GM19193 (cell line): Measurements from ENCODE around the gene SLC7A6.

Source experiments
- POLR2A ChIP-seq: IDR thresholded peaks from 4 replicates; pipeline ENCODE4 v1.6.1; 2011; ENCODE audit not compliant: insufficient read depth, insufficient read length; ENCODE audit errors: extremely low read depth

Gene SLC7A6

GRCh38 chr16:68264128-68265077, at the start of gene SLC7A6:
SLC7A6 (plus strand) TSS chr16:68264526; CDS start chr16:68274727, 10,201 bp downstream.
- peak; percentile 61 for TF ChIP-seq POLR2A

GRCh38 chr16:68214726-68215125, 49.6 kb upstream of the SLC7A6 start:
- TF ChIP-seq POLR2A: no peak

- TF ChIP-seq POLR2A: no peak
Observed at GRCh38 chr16:68215302-68215701, 49.0 kb upstream of the SLC7A6 start.

GRCh38 chr16:68216240-68216639, 48.1 kb upstream of the SLC7A6 start:
- TF ChIP-seq POLR2A: no peak

- TF ChIP-seq POLR2A: no peak
Observed at GRCh38 chr16:68217506-68217905, 46.8 kb upstream of the SLC7A6 start.

GRCh38 chr16:68219725-68220351, 44.5 kb upstream of the SLC7A6 start:
- no peak for TF ChIP-seq POLR2A

GRCh38 chr16:68223072-68223471, 41.3 kb upstream of the SLC7A6 start:
- TF ChIP-seq POLR2A: no peak

- no peak for TF ChIP-seq POLR2A
Observed at GRCh38 chr16:68226116-68226515, 38.2 kb upstream of the SLC7A6 start.

- TF ChIP-seq POLR2A: no peak
Observed at GRCh38 chr16:68227183-68227793, 37.0 kb upstream of the SLC7A6 start.

GRCh38 chr16:68227850-68228553, 36.3 kb upstream of the SLC7A6 start:
- TF ChIP-seq POLR2A: no peak

GRCh38 chr16:68228652-68229051, 35.7 kb upstream of the SLC7A6 start:
- no peak for TF ChIP-seq POLR2A

- TF ChIP-seq POLR2A: no peak
Observed at GRCh38 chr16:68229431-68230175, 34.7 kb upstream of the SLC7A6 start.

GRCh38 chr16:68230176-68230571, 34.2 kb upstream of the SLC7A6 start:
- TF ChIP-seq POLR2A: no peak

GRCh38 chr16:68230956-68231355, 33.4 kb upstream of the SLC7A6 start:
- no peak for TF ChIP-seq POLR2A

- no peak for TF ChIP-seq POLR2A
Observed at GRCh38 chr16:68231384-68232136, 32.8 kb upstream of the SLC7A6 start.
